Subcutaneous adipose tissue (tissue), 4 donors: ENCODE measurements around the gene CDH2. TPM values are rescaled to one million over a fixed set of nuclear protein-coding genes. Genes with fewer than 3 reads are reported as not detected.

Source experiments
- CTCF ChIP-seq: fragments of 450-650 bp; IDR thresholded peaks from one replicate; pipeline ENCODE4 v1.5.1; 2016; ENCODE audit warnings: low read depth, mild to moderate bottlenecking, control low read depth, antibody characterized with exemption, moderate library complexity
- total RNA-seq, 4 donors: library from RNA; depleted of rRNA; stranded (reverse); fragments of >200 nt; gene quantifications; one replicate each; pipeline ENCODE4 v1.1.0, GENCODE V29; 2016

Gene CDH2
- total RNA-seq, 4 donors from 2014 or later = 0.22 to 0.49 TPM; not detected in 2

GRCh38 chr18:28127763-28128658 lies 48.9 kb downstream of the CDH2 start:
- TF ChIP-seq CTCF = no peak

- TF ChIP-seq CTCF = no peak
Observed at GRCh38 chr18:28127228-28127627, 49.7 kb downstream of the CDH2 start.

- no peak for TF ChIP-seq CTCF
Observed at GRCh38 chr18:28126768-28127167, 50.2 kb downstream of the CDH2 start.

GRCh38 chr18:28125051-28125450 lies 51.9 kb downstream of the CDH2 start:
- no peak for TF ChIP-seq CTCF

GRCh38 chr18:28124131-28125029 lies 52.5 kb downstream of the CDH2 start:
- TF ChIP-seq CTCF = no peak

GRCh38 chr18:28123401-28124030 lies 53.4 kb downstream of the CDH2 start:
- TF ChIP-seq CTCF = no peak
